Activated naive CD8-positive, alpha-beta T cell treated with anti-CD3 and anti-CD28 coated beads, Interleukin-2, amount 50 U/mL, for 16 hours (primary cell): ENCODE measurements around the gene SPACA6.

ENCODE experiments used
- DNase-seq: peaks from one replicate; pipeline ENCODE4 v3.0.0-alpha.2; 2020; ENCODE audit warnings: low read depth, low spot score

Gene SPACA6

DNA sequence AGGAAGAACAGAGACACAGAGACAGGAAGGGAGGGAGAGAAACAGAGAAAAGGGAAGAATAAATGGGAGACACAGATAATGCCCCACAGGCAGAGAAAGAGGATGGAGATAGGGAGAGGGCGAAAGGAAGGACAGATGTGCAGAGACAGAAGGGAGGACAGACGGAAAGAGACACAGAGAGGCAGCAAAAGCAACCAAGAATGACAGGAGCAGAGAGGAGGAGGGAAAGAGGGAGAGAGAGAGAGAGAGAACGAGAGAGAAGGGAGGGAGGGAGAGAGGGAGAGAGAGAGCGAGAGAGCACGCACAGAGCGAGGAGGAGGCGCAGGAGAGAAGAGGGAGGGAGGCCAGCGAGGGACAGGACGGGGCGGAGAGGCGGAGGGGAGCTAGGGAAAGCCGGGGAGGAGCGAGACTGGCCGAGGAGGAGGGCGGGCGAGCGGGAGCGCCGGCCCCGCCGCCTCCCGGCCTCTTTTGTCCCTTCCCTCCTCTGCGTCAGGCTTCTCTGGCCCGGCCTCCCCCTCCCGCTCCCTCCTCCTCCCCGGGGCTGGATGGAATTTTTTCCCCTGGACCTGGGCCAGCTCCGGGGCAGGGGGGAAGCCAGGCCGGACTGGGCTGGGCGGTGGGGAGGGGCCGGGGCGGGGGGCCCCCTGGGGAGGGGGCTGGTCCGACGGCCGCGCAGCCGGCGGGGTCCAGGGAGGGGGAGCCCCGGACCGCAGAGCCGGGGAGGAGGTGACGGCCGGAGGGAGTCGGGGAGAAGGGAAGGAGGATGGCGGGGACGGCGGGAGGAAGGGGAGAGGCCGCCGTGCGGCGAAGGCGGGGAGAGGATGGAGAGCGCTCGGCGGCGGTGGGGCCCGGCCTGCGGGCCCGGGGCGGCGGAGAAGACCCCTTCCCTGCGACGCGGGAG lies 4.2 kb upstream of the SPACA6 start:
- no peak for DNase-seq

DNA sequence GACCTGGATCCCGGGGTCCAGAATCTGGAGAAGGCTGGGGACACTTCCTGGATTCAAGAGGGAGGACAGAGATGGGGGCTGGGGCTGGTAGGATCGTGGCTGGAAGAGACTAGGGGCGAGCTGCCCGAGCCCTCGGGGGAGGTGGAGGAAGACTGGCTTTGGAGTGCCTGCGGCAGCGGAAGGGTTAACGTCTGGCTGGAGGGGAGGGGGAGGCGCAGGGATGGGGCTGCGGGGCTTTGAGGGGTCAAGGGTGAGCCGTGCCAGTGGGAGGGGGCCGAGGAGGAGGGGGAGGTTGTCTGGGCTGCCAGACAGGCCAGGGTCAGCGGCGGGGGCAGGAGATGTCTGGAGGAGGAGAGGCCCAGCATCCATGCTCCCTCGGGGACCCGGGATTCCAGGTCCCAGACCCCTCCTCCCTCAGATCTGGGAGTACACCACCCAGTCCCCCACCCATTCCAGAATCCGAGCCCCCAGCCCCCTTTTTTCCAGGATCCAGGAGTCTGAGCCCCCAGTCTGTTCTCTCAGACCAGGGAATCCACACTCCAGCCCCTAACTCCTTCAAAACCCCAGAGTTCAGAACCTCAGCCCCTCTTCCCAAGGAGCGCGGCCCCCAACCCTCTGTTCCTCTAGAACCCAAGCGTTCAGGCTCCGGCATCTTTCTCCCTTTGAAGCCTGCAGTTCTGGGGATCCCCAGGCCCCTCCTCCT lies 3.2 kb upstream of the SPACA6 start:
- no peak for DNase-seq

DNA sequence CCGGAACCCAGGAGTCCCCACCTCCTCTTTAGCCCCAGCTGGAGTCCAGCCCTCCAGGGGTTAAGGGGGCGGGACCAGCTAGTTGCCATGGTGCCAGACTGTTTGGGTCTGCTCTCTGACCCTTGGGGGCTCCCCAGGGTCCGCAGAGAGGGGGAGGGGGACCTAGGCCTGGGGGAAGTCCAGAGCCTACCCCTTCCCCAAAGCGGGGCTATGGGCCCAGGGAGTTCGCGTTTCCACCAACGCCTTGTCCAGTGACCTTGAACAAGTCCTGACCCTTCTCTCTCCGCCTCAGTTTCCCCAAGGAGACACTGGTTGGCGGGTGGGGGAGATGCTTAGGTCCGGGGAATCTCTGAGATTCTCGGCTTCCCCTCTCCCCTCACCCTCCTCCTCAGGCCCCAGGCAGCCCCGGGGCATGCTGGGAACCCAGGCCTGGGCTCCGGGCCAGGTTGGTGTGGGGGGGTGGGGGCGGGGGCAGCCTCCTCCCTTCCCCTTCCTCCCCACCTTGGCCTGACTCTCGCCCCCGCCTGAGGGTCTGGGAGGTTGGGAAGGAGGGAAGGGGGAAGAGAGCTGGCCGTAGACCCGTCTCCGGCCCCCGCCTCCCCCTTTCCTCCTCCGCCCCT lies 2.6 kb upstream of the SPACA6 start:
- DNase-seq = peak; percentile 26

DNA sequence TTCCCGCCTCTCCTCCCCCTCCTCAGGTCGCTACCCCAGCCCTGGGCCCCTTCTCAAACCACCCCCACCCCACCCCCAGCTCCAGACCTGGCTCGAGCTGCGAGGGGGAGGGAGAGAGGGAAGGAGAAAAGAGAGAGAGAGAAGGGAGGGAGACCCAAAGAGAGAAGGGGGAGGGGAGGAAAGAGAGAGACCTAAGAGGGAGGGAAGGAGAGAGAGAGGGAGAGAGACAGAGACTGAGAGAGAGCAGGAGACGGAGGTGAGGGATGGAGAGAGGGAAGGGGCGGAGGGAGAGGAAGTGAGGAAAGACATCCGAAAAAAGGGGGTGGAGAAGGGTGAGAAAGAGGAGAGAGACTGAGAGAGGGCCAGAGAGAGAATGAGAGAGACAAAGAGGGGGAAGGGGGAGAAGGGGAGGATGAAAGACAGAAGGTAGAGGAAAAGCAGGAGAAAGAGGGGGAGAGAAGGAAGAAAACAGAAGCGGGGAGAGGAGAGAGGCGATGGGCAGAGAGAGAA lies 2.0 kb upstream of the SPACA6 start:
- DNase-seq = no peak

DNA sequence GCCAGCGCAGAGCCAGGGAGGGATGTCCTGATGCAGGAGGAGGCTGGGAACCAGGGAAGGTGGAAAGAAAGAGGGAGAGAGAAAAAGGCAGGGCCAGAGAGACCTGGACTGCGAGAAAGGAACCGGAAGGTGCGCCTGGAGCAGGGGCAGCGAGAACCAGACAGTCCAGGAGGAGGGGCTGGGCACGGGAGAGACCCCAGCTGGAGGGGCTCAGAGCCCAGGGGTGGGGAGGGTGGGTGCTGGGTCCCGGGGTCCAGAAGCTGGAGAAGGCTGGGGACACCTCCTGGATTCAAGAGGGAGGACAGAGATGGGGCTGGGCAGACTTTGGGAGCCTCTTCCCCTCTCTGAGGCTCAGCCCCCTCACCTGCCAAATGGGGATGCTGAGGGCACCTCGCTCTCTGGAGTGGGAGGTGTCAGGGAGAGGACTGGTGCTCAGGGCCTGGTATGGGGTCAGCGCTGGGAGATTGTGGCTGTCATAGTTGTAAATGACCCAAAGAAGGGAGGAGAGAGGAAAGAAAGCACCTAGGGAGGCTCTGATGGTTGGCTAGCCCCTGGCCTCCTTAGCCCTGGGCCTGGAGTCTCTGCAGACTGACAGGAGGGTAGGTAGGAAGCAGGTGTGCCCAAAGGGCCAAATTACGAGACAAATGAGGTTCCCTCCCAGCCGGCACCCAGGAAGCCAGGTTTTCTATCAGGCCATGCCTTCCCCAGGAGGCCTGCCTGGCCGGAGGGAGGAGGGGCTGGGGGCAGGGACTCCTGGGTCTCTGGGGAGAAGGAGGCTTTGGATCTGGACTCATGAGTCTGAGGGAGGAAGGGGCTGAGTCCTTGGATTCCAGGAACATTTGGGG lies 1.3 kb upstream of the SPACA6 start:
- no peak for DNase-seq

DNA sequence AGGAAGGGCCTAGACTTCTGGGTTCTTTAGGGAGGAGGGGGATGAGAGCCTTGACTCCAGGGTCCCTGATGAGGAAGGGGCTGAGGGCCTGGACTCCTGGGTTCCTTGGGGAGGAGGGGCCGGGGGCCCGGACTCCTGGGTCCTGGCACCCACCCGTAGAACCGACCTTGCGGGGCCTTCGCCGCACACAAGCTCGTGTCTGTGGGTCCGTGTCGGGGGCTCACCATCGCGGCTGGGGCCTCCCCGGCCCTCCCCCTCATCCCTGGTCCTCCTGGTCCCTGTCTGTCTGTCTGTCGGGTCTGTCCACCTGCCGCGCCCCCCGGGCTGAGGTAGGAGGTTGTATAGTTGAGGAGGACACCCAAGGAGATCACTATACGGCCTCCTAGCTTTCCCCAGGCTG lies 662 bp upstream of the SPACA6 start:
- no peak for DNase-seq

DNA sequence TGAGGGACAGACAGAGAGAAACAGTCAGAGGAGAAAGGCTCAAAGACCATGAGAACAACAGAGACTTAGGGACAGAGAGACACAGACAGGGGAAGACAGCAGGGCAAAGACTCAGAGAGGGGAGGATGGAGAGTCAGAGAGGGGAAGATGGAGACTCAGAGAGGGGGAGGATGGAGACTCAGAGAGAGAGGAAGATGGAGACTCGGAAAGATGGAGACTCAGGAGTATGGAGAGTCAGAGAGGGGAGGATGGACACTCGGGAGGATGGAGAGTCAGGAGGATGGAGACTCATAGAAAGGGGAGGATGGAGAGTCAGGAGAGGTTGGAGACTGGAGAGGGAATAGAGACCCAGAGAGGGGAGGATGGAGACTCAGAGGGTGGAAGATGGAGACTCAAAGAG lies 689 bp downstream of the SPACA6 start:
- DNase-seq = no peak

DNA sequence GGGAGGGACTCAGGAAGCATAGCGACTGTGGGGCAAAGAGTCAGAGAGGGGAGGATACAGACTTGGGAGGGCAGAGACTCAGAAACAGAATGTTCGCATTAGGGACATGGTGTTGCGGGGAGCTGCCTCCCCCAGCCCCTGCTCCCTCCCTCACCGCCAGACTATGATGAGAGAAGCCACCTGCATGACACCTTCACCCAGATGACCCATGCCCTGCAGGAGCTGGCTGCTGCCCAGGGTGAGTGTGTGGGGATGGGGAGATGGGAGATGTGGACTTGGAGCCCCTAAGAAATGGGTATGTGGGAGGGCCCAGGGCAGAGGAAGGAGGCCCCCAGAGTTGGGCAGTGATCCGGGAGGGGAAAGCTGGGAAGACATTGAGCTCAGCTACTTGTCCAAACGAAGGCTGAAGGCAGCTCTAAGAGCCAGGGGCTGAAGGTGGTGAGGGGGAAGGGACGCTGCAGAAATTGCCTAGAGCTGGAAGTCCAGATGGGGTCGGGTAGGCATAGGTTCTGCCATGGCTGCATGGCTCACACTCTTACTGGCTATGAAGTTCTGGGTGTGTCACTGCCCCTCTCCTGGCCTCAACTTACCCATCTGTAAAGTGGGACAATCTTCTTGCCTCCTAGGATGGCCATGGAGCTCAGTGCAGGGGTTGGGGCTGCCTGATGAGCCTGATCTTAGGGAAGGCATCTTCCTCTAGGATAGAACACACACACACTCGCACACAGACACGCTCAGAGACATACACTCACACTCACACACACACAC lies 1.4 kb downstream of the SPACA6 start:
- DNase-seq = no peak

DNA sequence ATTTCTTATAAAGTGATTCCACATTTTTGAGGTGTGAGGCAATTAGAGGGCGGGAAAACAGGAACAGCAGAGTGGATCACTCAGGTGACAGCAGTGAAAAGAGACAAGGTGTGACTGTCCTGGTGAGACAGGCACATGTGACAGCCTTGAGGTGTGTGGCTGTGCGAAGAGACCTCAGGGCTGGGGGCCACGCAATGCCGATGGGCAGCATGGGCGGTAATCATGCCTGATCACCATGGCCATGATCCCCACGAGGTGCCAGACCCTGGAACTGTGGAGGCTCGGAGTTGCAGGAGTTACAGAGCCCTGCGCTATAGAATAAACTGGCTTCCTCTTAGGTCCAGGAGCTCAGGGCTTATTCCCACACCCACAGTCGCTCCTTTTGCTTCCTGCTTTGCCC lies 2.0 kb downstream of the SPACA6 start:
- no peak for DNase-seq

DNA sequence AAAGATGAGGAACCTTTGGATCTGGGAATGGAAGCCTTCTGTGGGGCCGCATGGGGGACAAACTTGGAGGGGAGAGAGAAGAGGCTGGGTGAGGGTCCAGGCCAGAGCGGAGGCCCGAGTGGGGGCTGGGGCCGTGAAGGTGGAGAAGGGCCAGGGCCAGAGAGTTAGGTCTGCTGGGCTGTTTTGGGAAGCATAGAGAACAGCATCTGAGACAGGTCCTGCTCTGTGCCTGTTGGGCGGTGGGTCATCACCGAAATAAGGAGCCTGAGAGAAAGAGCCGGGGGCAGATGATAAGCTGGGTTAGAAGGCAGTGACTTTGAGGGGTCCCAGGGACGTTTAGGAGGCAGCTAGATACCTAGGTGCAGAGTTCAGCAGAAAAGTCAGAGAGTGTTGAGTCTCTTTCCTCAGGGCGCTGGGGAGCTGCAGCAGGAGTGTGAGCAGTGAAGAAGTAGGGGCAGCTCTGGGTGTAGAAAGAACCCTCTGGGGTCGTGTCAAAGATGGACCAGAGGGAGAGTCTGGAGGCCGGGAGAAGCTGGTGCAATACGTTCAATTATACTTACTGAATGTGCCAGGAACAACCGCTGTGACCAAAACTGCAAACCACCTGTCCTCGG lies 2.7 kb downstream of the SPACA6 start:
- DNase-seq = no peak

DNA sequence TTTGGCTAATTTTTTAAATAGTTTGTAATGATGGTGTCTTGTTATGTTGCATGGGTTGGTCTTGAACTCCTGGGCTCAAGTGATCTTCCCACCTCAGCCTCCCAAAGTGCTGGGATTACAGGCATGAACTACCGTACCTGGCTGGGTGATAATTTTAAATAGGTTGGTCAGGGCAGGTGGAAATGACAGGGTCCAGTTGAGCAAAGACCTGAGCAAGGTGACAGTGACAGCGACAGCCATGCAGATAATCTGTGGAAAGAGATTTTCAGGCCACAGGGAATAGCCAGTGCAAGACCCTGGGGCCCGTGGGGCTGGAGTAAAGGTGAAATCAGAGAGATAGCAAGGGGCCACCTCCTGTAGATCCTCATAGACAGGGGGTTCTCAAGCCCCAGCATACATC lies 3.5 kb downstream of the SPACA6 start:
- DNase-seq = no peak

DNA sequence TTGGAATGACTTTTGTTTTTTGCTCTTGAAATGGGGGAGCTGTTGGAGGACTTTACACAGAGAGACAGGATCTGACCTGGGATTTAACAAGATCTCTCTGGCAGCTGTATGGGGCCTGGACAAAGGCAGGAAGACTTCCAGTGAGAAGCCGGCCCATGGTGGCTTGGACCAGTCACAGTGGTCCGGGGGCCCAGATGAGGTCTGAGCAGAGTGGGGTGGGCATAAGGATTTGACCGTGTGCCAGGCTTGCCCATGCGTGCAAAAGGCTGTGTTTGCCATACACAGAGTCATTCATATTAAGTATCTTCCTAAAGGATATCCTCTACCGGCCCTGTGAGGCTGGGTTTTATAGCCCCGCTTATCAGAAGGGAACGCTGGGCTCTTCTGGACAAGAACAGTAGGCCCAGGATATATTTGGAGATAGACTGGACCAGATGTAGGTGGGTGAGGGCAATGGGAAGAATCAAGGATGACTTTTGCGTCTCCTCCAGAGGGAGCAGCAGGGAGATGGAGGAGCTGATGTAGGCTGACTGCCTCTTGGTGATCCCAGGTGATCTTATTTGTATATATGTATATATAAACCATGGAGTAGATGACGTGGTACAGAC lies 4.1 kb downstream of the SPACA6 start:
- no peak for DNase-seq

DNA sequence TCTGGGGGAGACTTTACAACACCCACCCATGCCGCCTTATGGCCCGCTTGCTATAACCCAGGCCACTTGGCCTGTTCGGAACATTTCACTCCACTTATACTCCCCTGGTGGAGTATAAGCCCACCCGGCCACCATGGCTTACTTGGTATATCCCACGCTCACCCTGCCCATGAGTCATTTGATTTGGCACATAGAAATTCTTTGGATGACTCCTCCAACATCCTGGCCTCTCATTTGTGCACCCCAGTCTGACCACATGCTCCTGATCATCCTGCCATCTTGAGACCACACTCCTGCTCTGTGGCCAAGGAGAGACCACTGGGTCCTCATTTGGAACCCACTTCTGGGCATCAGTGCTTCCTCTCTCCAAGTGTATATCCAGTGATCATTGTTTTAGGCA lies 5.2 kb downstream of the SPACA6 start:
- DNase-seq = no peak

DNA sequence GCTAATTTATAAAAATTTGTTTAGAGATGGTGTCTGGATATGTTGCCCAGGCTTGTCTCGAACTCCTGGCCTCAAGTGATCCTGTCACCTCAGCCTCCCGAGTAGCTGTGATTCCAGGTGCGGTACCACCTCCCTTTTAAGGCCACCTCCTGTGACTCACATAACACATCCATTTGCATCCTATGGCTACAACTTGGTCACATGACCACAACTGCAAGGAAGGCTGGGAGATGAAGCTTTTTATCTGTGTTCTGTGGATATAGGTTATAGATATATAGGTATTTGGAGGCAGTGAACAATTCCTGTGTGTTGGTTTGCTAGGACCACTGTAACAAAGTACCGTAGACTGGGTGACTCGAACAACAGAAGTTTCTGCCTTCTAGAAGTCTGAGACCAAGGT lies 6.0 kb downstream of the SPACA6 start:
- no peak for DNase-seq

DNA sequence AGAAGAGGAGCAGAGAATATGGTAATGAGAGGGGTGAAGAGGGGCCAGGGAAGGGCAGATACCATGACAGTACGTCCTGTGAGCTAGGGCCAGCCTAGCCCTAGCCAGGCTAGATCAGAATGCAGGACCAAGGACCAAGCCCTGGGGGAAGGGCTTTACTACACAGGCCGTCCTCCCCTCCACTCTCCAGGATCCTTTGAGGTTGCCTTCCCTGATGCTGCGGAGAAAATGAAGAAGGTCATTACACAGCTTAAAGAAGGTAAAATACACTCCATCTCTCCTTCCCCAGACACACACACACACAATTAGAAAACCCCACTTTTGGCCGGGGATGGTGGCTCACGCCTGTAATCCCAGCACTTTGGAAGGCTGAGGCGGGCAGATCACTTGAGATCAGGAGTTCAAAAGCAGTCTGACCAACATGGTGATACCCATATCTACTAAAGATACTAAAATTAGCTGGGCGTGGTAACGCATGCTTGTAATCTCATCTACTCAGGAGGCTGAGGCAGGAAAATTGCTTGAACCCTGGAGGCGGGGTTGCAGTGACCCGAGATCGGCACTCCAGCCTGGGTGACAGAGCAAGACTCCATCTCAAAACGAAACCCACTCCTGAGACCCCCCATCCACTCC lies 8.5 kb downstream of the SPACA6 start:
- DNase-seq = no peak

DNA sequence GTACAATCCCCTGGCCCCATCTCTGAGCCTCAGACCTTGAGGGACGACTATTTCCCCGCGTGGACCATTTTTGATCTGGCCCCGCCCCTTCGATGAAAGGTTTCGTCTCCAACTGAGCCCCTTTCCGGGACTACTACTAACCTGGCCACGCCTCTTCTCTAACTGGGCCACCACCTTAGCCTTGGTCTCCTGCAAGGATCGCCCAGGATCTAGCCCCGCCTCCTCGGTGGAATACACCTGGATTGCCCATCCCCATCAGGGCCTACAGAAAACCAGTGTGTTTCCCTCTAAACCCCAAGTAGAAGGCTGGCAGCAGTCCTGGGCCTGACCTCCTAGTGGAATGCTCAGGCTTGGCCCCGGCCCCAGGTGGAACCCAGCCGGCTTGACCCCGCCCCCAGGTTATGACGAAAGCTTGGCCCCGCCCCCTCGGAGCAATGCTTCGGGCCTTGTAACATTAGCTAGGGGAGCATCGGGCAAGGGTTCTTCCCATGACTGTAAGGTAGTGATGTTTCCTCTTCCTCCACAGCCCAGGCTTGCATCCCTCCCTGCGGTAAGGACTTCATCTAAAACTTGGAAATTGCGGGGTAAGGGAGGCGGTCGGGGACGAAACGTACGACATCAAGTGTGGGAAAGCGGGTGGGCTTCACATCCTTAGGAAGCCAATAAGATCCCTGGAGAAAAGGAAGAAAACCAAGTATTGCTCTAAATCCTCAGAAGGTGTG lies 9.1 kb downstream of the SPACA6 start:
- DNase-seq = no peak

DNA sequence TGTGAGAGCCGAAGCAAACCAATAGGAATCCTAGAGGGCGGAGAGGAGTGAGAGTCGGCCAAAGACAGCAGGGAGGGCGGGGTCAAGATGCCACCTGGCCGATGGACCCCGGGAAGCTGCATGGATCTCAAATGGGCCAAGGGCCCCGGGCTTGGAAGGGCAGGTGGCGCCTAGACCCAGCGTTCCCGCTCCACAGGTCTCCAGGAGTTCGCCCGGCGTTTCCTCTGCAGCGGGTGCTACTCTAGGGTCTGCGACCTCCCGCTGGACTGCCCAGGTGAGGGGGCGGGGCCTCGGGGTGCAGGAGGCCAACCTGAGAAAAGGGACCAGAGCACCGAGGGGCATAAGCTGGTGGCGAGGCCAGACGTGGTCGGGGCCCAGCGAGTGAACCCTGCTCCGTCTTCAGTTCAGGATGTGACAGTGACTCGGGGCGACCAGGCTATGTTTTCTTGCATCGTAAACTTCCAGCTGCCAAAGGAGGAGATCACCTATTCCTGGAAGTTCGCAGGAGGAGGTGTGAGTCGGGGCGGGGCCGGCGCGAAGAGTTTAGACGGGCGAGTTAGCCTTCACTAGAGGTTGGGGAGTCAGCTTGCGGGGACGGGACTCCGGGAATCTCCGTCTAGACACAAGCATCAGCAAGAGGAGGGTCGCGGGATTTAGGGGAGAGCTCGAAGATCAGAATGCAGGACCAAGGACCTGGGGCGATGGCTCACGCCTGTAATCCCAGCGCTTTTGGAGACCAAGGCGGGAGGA lies 9.9 kb downstream of the SPACA6 start:
- no peak for DNase-seq
